ENCODE measurements around the gene NKAIN1. TPM values are rescaled to one million over a fixed set of nuclear protein-coding genes. Genes with fewer than 3 reads are reported as not detected.
"Not testable (repeated sequence)": the region's sequence is repeated elsewhere in the genome, so short reads cannot be mapped to it uniquely, and the experiment has no call there.

NKAIN1 gene
- total RNA-seq, 3 donors from 2014 or later (not counting 1 experiment from before 2014, with no cell fraction given), result not detected

- peaks cover 5% of the 10 kb centered on the region for H3K27me3 ChIP-seq (ENCODE audit: control insufficient read depth, insufficient read depth, low read length)
- intact Hi-C loops (cut with micrococcal nuclease), result no loop called here
- Mint-ChIP-seq H3K9me3 (no peaks in the 10 kb centered on the region), H3K36me3 (no peaks in the 10 kb centered on the region), H3K27me3 (ENCODE audit: low read depth in 2 of 2) (peaks cover 29 to 35% of the 10 kb centered on the region in 2 donors), H3K4me1 (peaks cover 0 to 9% of the 10 kb centered on the region in 2 donors), H3K4me3 (peak overlapping the region; percentile 42), H3K27ac (no peak overlapping the region)
- TF ChIP-seq CTCF (IDR thresholded peaks at IDR 0.05), result no peak
- peak; percentile 47 to 65 for DNase-seq
- ATAC-seq, result peak; percentile 43 to 75 (median 69)
- no peaks in the 10 kb centered on the region for H3K9me3 ChIP-seq (ENCODE audit: control insufficient read depth, insufficient read depth, low read length)
- H3K27ac ChIP-seq (ENCODE audit: low read length), result no peak overlapping the region
- H3K4me1 ChIP-seq (ENCODE audit: control insufficient read depth, insufficient read depth, low read length), result peaks cover 11% of the 10 kb centered on the region
- H3K4me3 ChIP-seq (ENCODE audit: low read length), result no peak overlapping the region
- H3K36me3 ChIP-seq (ENCODE audit: control insufficient read depth, insufficient read depth, low read length), result no peaks in the 10 kb centered on the region
- WGBS (ENCODE audit: insufficient coverage), result 0% methylated on average over 16 of the region's 18 CpGs
Observed at GRCh38 chr1:31182352-31182751, 57.3 kb downstream of the NKAIN1 start.

GRCh38 chr1:31181515-31182343 is 58.0 kb downstream of the NKAIN1 start:
- intact Hi-C loops (cut with micrococcal nuclease), result loop anchor here (2.0 kb wide), 1 partner anchor 367 kb away; no protein-coding TSS in a partner anchor

DNA sequence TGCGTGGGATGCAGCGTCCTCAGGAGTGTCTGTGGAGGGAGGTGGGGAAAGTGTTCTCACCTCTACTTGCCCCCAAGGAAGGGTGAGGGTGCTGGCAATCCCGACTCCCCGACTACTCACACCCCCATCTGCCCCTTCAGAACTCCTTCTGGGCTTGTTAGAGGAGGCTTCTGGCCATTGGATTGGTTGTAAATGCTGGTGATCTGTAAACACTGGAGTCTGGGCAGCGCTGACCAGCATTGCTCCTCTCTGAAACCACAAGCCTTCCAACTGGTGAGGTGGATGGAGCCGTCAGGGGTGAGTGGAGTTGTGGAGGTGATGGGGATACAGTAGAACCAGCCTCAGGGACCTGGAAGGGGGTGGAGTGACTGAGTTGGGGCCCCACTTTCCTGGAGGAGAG is 59.3 kb downstream of the NKAIN1 start:
- Histone ChIP-seq H3K9me3 (ENCODE audit: control insufficient read depth, insufficient read depth, low read length) (no peaks in the 10 kb centered on the region), H3K36me3 (ENCODE audit: control insufficient read depth, insufficient read depth, low read length) (no peaks in the 10 kb centered on the region), H3K4me1 (ENCODE audit: control insufficient read depth, insufficient read depth, low read length) (peaks cover 11% of the 10 kb centered on the region), H3K27ac (ENCODE audit: low read length) (no peak overlapping the region), H3K27me3 (ENCODE audit: control insufficient read depth, insufficient read depth, low read length) (peaks cover 5% of the 10 kb centered on the region), H3K4me3 (ENCODE audit: low read length) (no peak overlapping the region)
- no peaks in the 10 kb centered on the region for H3K36me3 Mint-ChIP-seq
- ATAC-seq, result no peak
- no peak overlapping the region for H3K4me3 Mint-ChIP-seq
- peaks cover 23 to 29% of the 10 kb centered on the region in 2 donors for H3K27me3 Mint-ChIP-seq (ENCODE audit: low read depth in 2 of 2)
- H3K4me1 Mint-ChIP-seq, result peaks cover 0 to 9% of the 10 kb centered on the region in 2 donors
- DNase-seq, result no peak
- H3K9me3 Mint-ChIP-seq, result no peaks in the 10 kb centered on the region
- intact Hi-C loops (cut with micrococcal nuclease), result loop anchor here (2.0 kb wide), 1 partner anchor 368 kb away; no protein-coding TSS in a partner anchor
- no peak overlapping the region for H3K27ac Mint-ChIP-seq
- no peak for TF ChIP-seq CTCF (IDR thresholded peaks at IDR 0.05)
- 96% methylated on average over 3 of the region's 6 CpGs for whole genome bisulfite sequencing (ENCODE audit: insufficient coverage)

More at GRCh38 chr1:31181515-31182343, 58.0 kb downstream of the NKAIN1 start:
- no peaks in the 10 kb centered on the region for H3K36me3 Mint-ChIP-seq
- DNase-seq (peak; percentile 49 to 50), ATAC-seq (peak; percentile 46 to 77 (median 74))
- no peak overlapping the region for H3K27ac ChIP-seq (ENCODE audit: low read length)
- peak; percentile 68 for TF ChIP-seq CTCF (IDR thresholded peaks at IDR 0.05)
- H3K27ac Mint-ChIP-seq, result no peak overlapping the region
- H3K27me3 ChIP-seq (ENCODE audit: control insufficient read depth, insufficient read depth, low read length), result peaks cover 5% of the 10 kb centered on the region
- no peak overlapping the region for H3K4me3 ChIP-seq (ENCODE audit: low read length)
- H3K36me3 ChIP-seq (ENCODE audit: control insufficient read depth, insufficient read depth, low read length), result no peaks in the 10 kb centered on the region
- peaks cover 11% of the 10 kb centered on the region for H3K4me1 ChIP-seq (ENCODE audit: control insufficient read depth, insufficient read depth, low read length)
- H3K4me1 Mint-ChIP-seq, result peaks cover 0 to 9% of the 10 kb centered on the region in 2 donors
- H3K9me3 ChIP-seq (ENCODE audit: control insufficient read depth, insufficient read depth, low read length), result no peaks in the 10 kb centered on the region
- peak overlapping the region; percentile 42 for H3K4me3 Mint-ChIP-seq
- peaks cover 23 to 29% of the 10 kb centered on the region in 2 donors for H3K27me3 Mint-ChIP-seq (ENCODE audit: low read depth in 2 of 2)
- 5% methylated on average over 51 of the region's 52 CpGs for WGBS (ENCODE audit: insufficient coverage)
- H3K9me3 Mint-ChIP-seq, result no peaks in the 10 kb centered on the region

GRCh38 chr1:31176291-31176690 is 63.4 kb downstream of the NKAIN1 start:
- H3K9me3 ChIP-seq (ENCODE audit: control insufficient read depth, insufficient read depth, low read length); H3K4me3 ChIP-seq (ENCODE audit: low read length); ATAC-seq; H3K27me3 ChIP-seq (ENCODE audit: control insufficient read depth, insufficient read depth, low read length); H3K36me3 Mint-ChIP-seq; H3K9me3 Mint-ChIP-seq; H3K4me1 Mint-ChIP-seq; H3K27ac ChIP-seq (ENCODE audit: low read length); H3K36me3 ChIP-seq (ENCODE audit: control insufficient read depth, insufficient read depth, low read length); DNase-seq; H3K4me3 Mint-ChIP-seq; intact Hi-C loops (cut with micrococcal nuclease); H3K4me1 ChIP-seq (ENCODE audit: control insufficient read depth, insufficient read depth, low read length); H3K27ac Mint-ChIP-seq: not testable (repeated sequence)
- WGBS (ENCODE audit: insufficient coverage), result 95% methylated on average over 30 of the region's 33 CpGs
- peaks cover 16 to 23% of the 10 kb centered on the region in 2 donors for H3K27me3 Mint-ChIP-seq (ENCODE audit: low read depth in 2 of 2)
